Breast epithelium (tissue), 3 donors: ENCODE measurements around the gene NPVF.

Source experiments
- CTCF ChIP-seq, 3 donors: fragments of 450-650 bp; IDR thresholded peaks; one replicate each; pipeline ENCODE4 v1.5.1; 2016 to 2017; ENCODE audit warnings: antibody characterized with exemption in 3 of 3, mild to moderate bottlenecking in 3 of 3, moderate library complexity in 3 of 3
- POLR2A ChIP-seq: fragments of 450-650 bp; IDR thresholded peaks from one replicate; pipeline ENCODE4 v1.6.1; 2016; ENCODE audit warnings: antibody characterized with exemption, mild to moderate bottlenecking, moderate library complexity

- TF ChIP-seq POLR2A, result no peak
- no peak for TF ChIP-seq CTCF (IDR thresholded peaks at IDR 0.05)
Observed at GRCh38 chr7:25250386-25250785, 22.1 kb upstream of the NPVF start.
